ENCODE data around the gene RPS27A. TPM values are rescaled to one million over a fixed set of nuclear protein-coding genes. Genes with fewer than 3 reads are reported as not detected.

Gene RPS27A
- total and polyA plus RNA-seq, 2 donors (not counting 3 experiments of a cell fraction or from before 2014, with no cell fraction given): 926 to 1,136 TPM

- no peaks in the 10 kb centered on the region for H3K4me1 ChIP-seq (ENCODE audit: control insufficient read depth, extremely low read depth, insufficient read depth, low read length)
- DNase-seq (ENCODE audit: low read depth, low spot score): no peak
- no peaks in the 10 kb centered on the region for H3K27me3 ChIP-seq (ENCODE audit: control insufficient read depth in 2 of 2, insufficient read depth in 2 of 2, low read length in 2 of 2)
- ChIA-PET CTCF (no interaction called here), POLR2A (no interaction called here)
- no peaks in the 10 kb centered on the region for H4K20me1 ChIP-seq (replicated peaks; ENCODE audit: control insufficient read depth, extremely low read depth, insufficient read depth, low read length)
- H3K4me2 ChIP-seq (ENCODE audit: insufficient read depth, low read length): no peak overlapping the region
- H3K36me3 ChIP-seq (ENCODE audit: control insufficient read depth in 2 of 2, extremely low read depth in 1 of 2, insufficient read depth in 2 of 2, low read length in 2 of 2): peaks cover 0 to 3% of the 10 kb centered on the region in 2 experiments
- no peak for TF ChIP-seq POLR2AphosphoS5 (IDR thresholded peaks at IDR 0.05; ENCODE audit: insufficient read depth, low read depth, low read length)
- FAIRE-seq: no peak
- no peaks in the 10 kb centered on the region for H3K9me1 ChIP-seq (replicated peaks; ENCODE audit: control insufficient read depth, extremely low read depth, insufficient read depth, low read length)
- H2AFZ ChIP-seq (ENCODE audit: low read depth, low read length): no peak overlapping the region
- H3K9ac ChIP-seq (replicated peaks; ENCODE audit: extremely low read depth, insufficient read depth, low read length): no peak overlapping the region
- dilution Hi-C loops (cut with MboI; ENCODE audit: extremely low pct_ligation_motif_present, low sequenced_read_pairs): no loop called here
- no TSS peak for BruUV-seq (replicated peaks)
- intact Hi-C loops (cut with micrococcal nuclease): no loop called here
- H3K79me2 ChIP-seq (ENCODE audit: control insufficient read depth, insufficient read depth, low read length): no peaks in the 10 kb centered on the region
- H3K4me3 ChIP-seq (replicated peaks in 1 of 3; ENCODE audit: insufficient read depth in 1 of 3, low read depth in 1 of 3, low read length in 3 of 3): no peak overlapping the region
- H3K27ac ChIP-seq (ENCODE audit: insufficient read depth, low read depth, low read length): no peak overlapping the region
- H3K9me3 ChIP-seq (replicated peaks; ENCODE audit: control insufficient read depth, insufficient read depth, low read length): no peaks in the 10 kb centered on the region
These were observed 12.9 kb downstream of the RPS27A start for GRCh38 chr2:55245411-55245810.

GRCh38 chr2:55247025-55247424 lies 14.5 kb downstream of the RPS27A start:
- H3K4me2 ChIP-seq (ENCODE audit: insufficient read depth, low read length): no peak overlapping the region
- H3K4me3 ChIP-seq (replicated peaks in 1 of 3; ENCODE audit: insufficient read depth in 1 of 3, low read depth in 1 of 3, low read length in 3 of 3): no peak overlapping the region
- no peaks in the 10 kb centered on the region for H3K9me3 ChIP-seq (replicated peaks; ENCODE audit: control insufficient read depth, insufficient read depth, low read length)
- no TSS peak for BruUV-seq (replicated peaks)
- FAIRE-seq: no peak
- H3K9ac ChIP-seq (replicated peaks; ENCODE audit: extremely low read depth, insufficient read depth, low read length): no peak overlapping the region
- no peaks in the 10 kb centered on the region for H3K4me1 ChIP-seq (ENCODE audit: control insufficient read depth, extremely low read depth, insufficient read depth, low read length)
- no peak overlapping the region for H3K27ac ChIP-seq (ENCODE audit: insufficient read depth, low read depth, low read length)
- DNase-seq (ENCODE audit: low read depth, low spot score): no peak
- no peaks in the 10 kb centered on the region for H3K9me1 ChIP-seq (replicated peaks; ENCODE audit: control insufficient read depth, extremely low read depth, insufficient read depth, low read length)
- peaks cover 0 to 3% of the 10 kb centered on the region in 2 experiments for H3K36me3 ChIP-seq (ENCODE audit: control insufficient read depth in 2 of 2, extremely low read depth in 1 of 2, insufficient read depth in 2 of 2, low read length in 2 of 2)
- ChIA-PET POLR2A (interaction anchor here (0.6 kb wide), 1 partner anchor 30 kb away, joined by 3 read pairs; no protein-coding TSS in a partner anchor), CTCF (interaction anchor here (0.6 to 1.1 kb wide), 3 partner anchors 11 to 185 kb away, joined by 3 to 4 read pairs (median 4); no protein-coding TSS in a partner anchor)
- no peaks in the 10 kb centered on the region for H3K79me2 ChIP-seq (ENCODE audit: control insufficient read depth, insufficient read depth, low read length)
- intact Hi-C loops (cut with micrococcal nuclease) (no loop called here), dilution Hi-C loops (cut with MboI; ENCODE audit: extremely low pct_ligation_motif_present, low sequenced_read_pairs) (no loop called here)
- H4K20me1 ChIP-seq (replicated peaks; ENCODE audit: control insufficient read depth, extremely low read depth, insufficient read depth, low read length): no peaks in the 10 kb centered on the region
- H2AFZ ChIP-seq (ENCODE audit: low read depth, low read length): no peak overlapping the region
- H3K27me3 ChIP-seq (ENCODE audit: control insufficient read depth in 2 of 2, insufficient read depth in 2 of 2, low read length in 2 of 2): no peaks in the 10 kb centered on the region
- TF ChIP-seq MYC (IDR thresholded peaks at IDR 0.05; ENCODE audit: low read depth, low read length): no peak
- no peak for TF ChIP-seq MAX (IDR thresholded peaks at IDR 0.05; ENCODE audit: insufficient read depth, insufficient read length)
- no peak for TF ChIP-seq EZH2 (IDR thresholded peaks at IDR 0.05; ENCODE audit: borderline replicate concordance, low read depth, low read length, severe bottlenecking)
- TF ChIP-seq POLR2A (IDR thresholded peaks at IDR 0.05; ENCODE audit: low read depth, low read length): no peak
- no peak for TF ChIP-seq FOS (IDR thresholded peaks at IDR 0.05; ENCODE audit: borderline replicate concordance, insufficient read depth, low read length)
- TF ChIP-seq JUN (IDR thresholded peaks at IDR 0.05; ENCODE audit: borderline replicate concordance, insufficient read depth, insufficient read length, low read depth): no peak
- no peak for TF ChIP-seq POLR2AphosphoS5 (IDR thresholded peaks at IDR 0.05; ENCODE audit: insufficient read depth, low read depth, low read length)
- no peak for TF ChIP-seq CTCF (IDR thresholded peaks at IDR 0.05; ENCODE audit: extremely low read depth in 1 of 2, insufficient read depth in 1 of 2, low read depth in 1 of 2, low read length in 2 of 2)
- TF ChIP-seq GATA2 (IDR thresholded peaks at IDR 0.05; ENCODE audit: insufficient read depth, insufficient read length, low read depth, low read length): no peak

Data from endothelial cell of umbilical vein (primary cell).